Tibial nerve (tissue), 4 donors: ENCODE measurements around the gene MAPT.

Experiments used
- CTCF ChIP-seq, 5 experiments: fragments of 200-600 bp in 3 of 5; fragments of 450-650 bp in 2 of 5; sonication (generic) in 3 of 5; IDR thresholded peaks; one replicate each; pipeline ENCODE4 v1.5.1; 2016 to 2019; ENCODE audit warnings: antibody characterized with exemption in 5 of 5, mild to moderate bottlenecking in 3 of 5, moderate library complexity in 2 of 5
- EP300 ChIP-seq, 2 donors: sonication (generic); formaldehyde crosslinking; IDR thresholded peaks; one replicate each; pipeline ENCODE4 v1.6.1; 2017; ENCODE audit warnings: antibody characterized with exemption in 2 of 2, mild to moderate bottlenecking in 1 of 2
- POLR2A ChIP-seq, 2 donors: fragments of 450-650 bp; IDR thresholded peaks; one replicate each; pipeline ENCODE4 v1.6.1; 2017; ENCODE audit warnings: antibody characterized with exemption in 2 of 2, mild to moderate bottlenecking in 2 of 2, moderate library complexity in 2 of 2

- TF ChIP-seq CTCF (IDR thresholded peaks at IDR 0.05) = no peak
- no peak for TF ChIP-seq POLR2A (IDR thresholded peaks at IDR 0.05)
- TF ChIP-seq EP300 (IDR thresholded peaks at IDR 0.05) = no peak
Measured at GRCh38 chr17:45985447-45985846, 91.1 kb downstream of the MAPT start.
